H9 (cell line): ENCODE data around the gene CHMP4B. TPM values are rescaled to one million over a fixed set of nuclear protein-coding genes. Genes with fewer than 3 reads are reported as not detected.
A peak's percentile ranks its signal among the peaks of the same experiment; 100 is the strongest.

ENCODE experiments used
- DNase-seq: peaks from one replicate; pipeline ENCODE4 v3.0.0-alpha.2; 2017
- H2AFZ ChIP-seq: one replicate; pipeline ENCODE4 v1.6.1; 2013; ENCODE audit warnings: mild to moderate bottlenecking, low read length, control low read depth, moderate library complexity
- H2AK5ac ChIP-seq: 2 replicates; pipeline ENCODE4 v1.6.1; 2013; ENCODE audit warnings: low read length, control low read depth, mixed read lengths; ENCODE audit not compliant: insufficient read length
- H2BK120ac ChIP-seq: one replicate; pipeline ENCODE4 v1.6.1; 2013; ENCODE audit warnings: low read depth, mild to moderate bottlenecking, low read length, control low read depth, inconsistent platforms; ENCODE audit not compliant: poor library complexity, severe bottlenecking
- H2BK12ac ChIP-seq: 2 replicates; pipeline ENCODE4 v1.6.1; 2013; ENCODE audit warnings: low read length, control low read depth, mixed read lengths, low read depth; ENCODE audit not compliant: insufficient read length
- H2BK15ac ChIP-seq: 2 replicates; pipeline ENCODE4 v1.6.1; 2013; ENCODE audit warnings: low read depth, low read length, control low read depth
- H2BK20ac ChIP-seq: one replicate; pipeline ENCODE4 v1.6.1; 2013; ENCODE audit warnings: low read depth, mild to moderate bottlenecking, low read length, control low read depth, inconsistent platforms; ENCODE audit not compliant: poor library complexity, severe bottlenecking
- H2BK5ac ChIP-seq: 2 replicates; pipeline ENCODE4 v1.6.1; 2013; ENCODE audit warnings: low read length, control low read depth, mixed read lengths; ENCODE audit not compliant: insufficient read length
- H3K14ac ChIP-seq: 2 replicates; pipeline ENCODE4 v1.6.1; 2013; ENCODE audit warnings: low read length, control low read depth; ENCODE audit not compliant: insufficient read depth
- H3K18ac ChIP-seq: 2 replicates; pipeline ENCODE4 v1.6.1; 2013; ENCODE audit warnings: low read depth, mild to moderate bottlenecking, mixed read lengths, low read length, control low read depth; ENCODE audit not compliant: insufficient read length
- H3K23ac ChIP-seq: 2 replicates; pipeline ENCODE4 v1.6.1; 2013; ENCODE audit warnings: low read length, control low read depth, mixed read lengths, low read depth; ENCODE audit not compliant: insufficient read length
- H3K23me2 ChIP-seq: 2 replicates; pipeline ENCODE4 v1.6.1; 2013; ENCODE audit warnings: low read depth, mild to moderate bottlenecking, mixed read lengths, low read length, control low read depth; ENCODE audit not compliant: insufficient read length, poor library complexity, severe bottlenecking
- H3K27ac ChIP-seq: 2 replicates; pipeline ENCODE4 v1.5.1; 2013; ENCODE audit warnings: low read length, control low read depth, mixed read lengths, low read depth; ENCODE audit not compliant: insufficient read length
- H3K27me3 ChIP-seq: 2 replicates; pipeline ENCODE4 v1.6.1; 2013; ENCODE audit warnings: low read length, control low read depth, inconsistent platforms; ENCODE audit not compliant: insufficient read depth
- H3K4ac ChIP-seq: 2 replicates; pipeline ENCODE4 v1.6.1; 2013; ENCODE audit warnings: low read depth, mild to moderate bottlenecking, control low read depth, inconsistent platforms, low read length, moderate library complexity
- H3K4me1 ChIP-seq: 2 replicates; pipeline ENCODE4 v1.6.1; 2013; ENCODE audit warnings: low read length, control low read depth, inconsistent platforms; ENCODE audit not compliant: insufficient read depth
- H3K4me2 ChIP-seq: 2 replicates; pipeline ENCODE4 v1.6.1; 2013; ENCODE audit warnings: low read length, control low read depth, mixed read lengths; ENCODE audit not compliant: insufficient read length, insufficient read depth
- H3K56ac ChIP-seq: 2 replicates; pipeline ENCODE4 v1.6.1; 2013; ENCODE audit warnings: low read depth, mild to moderate bottlenecking, mixed read lengths, low read length, control low read depth; ENCODE audit not compliant: insufficient read length
- H3K79me1 ChIP-seq: 2 replicates; pipeline ENCODE4 v1.6.1; 2013; ENCODE audit warnings: low read depth, mild to moderate bottlenecking, moderate library complexity, low read length, control low read depth, inconsistent platforms; ENCODE audit not compliant: insufficient read depth, poor library complexity, severe bottlenecking
- H3K79me2 ChIP-seq: 2 replicates; pipeline ENCODE4 v1.6.1; 2013; ENCODE audit warnings: low read length, control low read depth, inconsistent platforms; ENCODE audit not compliant: insufficient read depth
- H3K9ac ChIP-seq: 2 replicates; pipeline ENCODE4 v1.6.1; 2013; ENCODE audit warnings: low read length, control low read depth, mixed read lengths; ENCODE audit not compliant: insufficient read length; ENCODE audit errors: extremely low read depth
- H3K9me3 ChIP-seq: one replicate; pipeline ENCODE4 v1.6.1; 2013; ENCODE audit warnings: low read depth, low read length, inconsistent platforms; ENCODE audit not compliant: control insufficient read depth
- H3T11ph ChIP-seq: one replicate; pipeline ENCODE4 v1.6.1; 2013; ENCODE audit warnings: mild to moderate bottlenecking, low read length, control low read depth, inconsistent platforms
- H4K20me1 ChIP-seq: one replicate; pipeline ENCODE4 v1.6.1; 2013; ENCODE audit not compliant: control insufficient read depth, insufficient read length, insufficient read depth
- H4K5ac ChIP-seq: 2 replicates; pipeline ENCODE4 v1.6.1; 2013; ENCODE audit warnings: low read depth, mild to moderate bottlenecking, mixed read lengths, low read length, control low read depth; ENCODE audit not compliant: insufficient read length
- H4K8ac ChIP-seq: replicated peaks from 2 replicates; pipeline ENCODE4 v1.6.1; 2013; ENCODE audit warnings: low read length, control low read depth, mixed read lengths, low read depth; ENCODE audit not compliant: insufficient read length
- H4K91ac ChIP-seq: 2 replicates; pipeline ENCODE4 v1.6.1; 2013; ENCODE audit warnings: low read depth, mild to moderate bottlenecking, moderate library complexity, mixed read lengths, low read length, control low read depth; ENCODE audit not compliant: insufficient read length
- H3K27ac Mint-ChIP-seq, 3 experiments: 2 replicates in 2 of 3; 3 replicates in 1 of 3; pipeline ENCODE4 v1.8.0; 2020 to 2021; ENCODE audit warnings: mixed read lengths in 3 of 3, mild to moderate bottlenecking in 1 of 3, moderate library complexity in 1 of 3
- H3K27me3 Mint-ChIP-seq: 2 replicates; pipeline ENCODE4 v1.8.0; 2021; ENCODE audit warnings: low read depth, mild to moderate bottlenecking, moderate library complexity, mixed read lengths
- H3K36me3 Mint-ChIP-seq, 3 experiments: 2 replicates in 2 of 3; 3 replicates in 1 of 3; pipeline ENCODE4 v1.8.0; 2020 to 2021; ENCODE audit warnings: low read depth in 3 of 3, mixed read lengths in 3 of 3; ENCODE audit not compliant: insufficient read depth in 1 of 3
- H3K4me1 Mint-ChIP-seq, 2 experiments: 2 replicates each; pipeline ENCODE4 v1.8.0; 2020; ENCODE audit warnings: mixed read lengths in 2 of 2
- H3K4me3 Mint-ChIP-seq, 2 experiments: 2 replicates in 1 of 2; 3 replicates in 1 of 2; pipeline ENCODE4 v1.8.0; 2020 to 2021; ENCODE audit warnings: mild to moderate bottlenecking in 2 of 2, mixed read lengths in 2 of 2, moderate library complexity in 1 of 2
- H3K9me3 Mint-ChIP-seq, 2 experiments: 2 replicates in 1 of 2; 3 replicates in 1 of 2; pipeline ENCODE4 v1.8.0; 2020; ENCODE audit warnings: mild to moderate bottlenecking in 2 of 2, mixed read lengths in 2 of 2, moderate library complexity in 1 of 2
- WGBS: extraction: QIAGEN DNeasy Blood & Tissue Kit; methylation state at CpG from one replicate; pipeline ENCODE4 v1.1.7; 2013; ENCODE audit warnings: missing lambda C conversion rate, low lambda C conversion rate, mixed read lengths; ENCODE audit not compliant: insufficient read length; ENCODE audit errors: extremely low coverage; 5-methylcytosine and 5-hydroxymethylcytosine counted together
- total RNA-seq: library from RNA; stranded (reverse); gene quantifications from 2 replicates; pipeline ENCODE4 v1.2.1, GENCODE V29; 2021
- TF ChIP-seq, protein P1 (sequence below): fragments of 200-600 bp; sonication (generic); conservative IDR thresholded peaks from 3 replicates; pipeline ENCODE4 v1.8.0; 2021; ENCODE audit warnings: antibody characterized with exemption, mild to moderate bottlenecking

The CHMP4B gene
- total RNA-seq, 1 experiment from 2014 or later: 94.9 TPM

DNA sequence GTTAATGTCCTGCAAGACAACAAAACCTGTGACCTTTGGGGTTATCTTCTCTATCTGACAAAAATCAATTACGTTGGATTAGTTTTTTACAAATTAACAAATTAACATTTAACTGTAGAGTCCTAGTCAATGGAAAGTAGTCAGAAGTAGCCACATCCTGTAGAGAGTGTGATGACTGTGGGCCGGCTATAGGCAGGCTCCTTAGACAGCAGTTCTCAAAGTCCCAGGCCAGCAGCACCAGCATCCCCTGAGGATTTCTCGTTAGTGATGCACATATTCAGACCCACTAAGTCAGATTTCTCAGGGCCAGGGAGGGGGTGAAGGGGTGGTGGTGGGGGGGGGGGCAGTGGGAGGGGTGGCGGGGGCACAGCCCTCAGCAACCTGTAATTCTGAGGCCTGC, 42.1 kb upstream of the CHMP4B start:
- peaks cover 0 to 7% of the 10 kb centered on the region in 2 experiments; a peak in 1 of 4 replicates for H3K4me1 Mint-ChIP-seq
- Histone ChIP-seq H3K9ac (no peak overlapping the region), H3K27ac (no peak overlapping the region), H3K23ac (no peak overlapping the region), H3T11ph (no peak overlapping the region), H2BK12ac (no peak overlapping the region), H3K4ac (no peak overlapping the region), H3K9me3 (no peaks in the 10 kb centered on the region), H4K5ac (no peak overlapping the region), H3K18ac (no peak overlapping the region), H2BK15ac (no peak overlapping the region), H3K79me2 (no peaks in the 10 kb centered on the region), H3K4me2 (no peak overlapping the region), H4K20me1 (peaks cover 2% of the 10 kb centered on the region), H3K23me2 (no peaks in the 10 kb centered on the region), H3K79me1 (no peaks in the 10 kb centered on the region), H2BK20ac (no peak overlapping the region), H4K91ac (no peak overlapping the region), H4K8ac (no peak overlapping the region), H2BK5ac (no peak overlapping the region), H3K56ac (no peak overlapping the region), H3K27me3 (no peaks in the 10 kb centered on the region), H2AFZ (no peak overlapping the region), H3K4me1 (no peaks in the 10 kb centered on the region), H2BK120ac (no peak overlapping the region), H2AK5ac (no peak overlapping the region), H3K14ac (no peak overlapping the region)
- peaks cover 3 to 37% (median 4%) of the 10 kb centered on the region in 3 experiments; a peak in 5 of 7 replicates for H3K36me3 Mint-ChIP-seq
- no peaks in the 10 kb centered on the region for H3K9me3 Mint-ChIP-seq
- H3K27ac Mint-ChIP-seq: peak overlapping the region in 1 of 3 experiments; percentile 85; a peak in 1 of 7 replicates
- TF ChIP-seq, protein P1, sequence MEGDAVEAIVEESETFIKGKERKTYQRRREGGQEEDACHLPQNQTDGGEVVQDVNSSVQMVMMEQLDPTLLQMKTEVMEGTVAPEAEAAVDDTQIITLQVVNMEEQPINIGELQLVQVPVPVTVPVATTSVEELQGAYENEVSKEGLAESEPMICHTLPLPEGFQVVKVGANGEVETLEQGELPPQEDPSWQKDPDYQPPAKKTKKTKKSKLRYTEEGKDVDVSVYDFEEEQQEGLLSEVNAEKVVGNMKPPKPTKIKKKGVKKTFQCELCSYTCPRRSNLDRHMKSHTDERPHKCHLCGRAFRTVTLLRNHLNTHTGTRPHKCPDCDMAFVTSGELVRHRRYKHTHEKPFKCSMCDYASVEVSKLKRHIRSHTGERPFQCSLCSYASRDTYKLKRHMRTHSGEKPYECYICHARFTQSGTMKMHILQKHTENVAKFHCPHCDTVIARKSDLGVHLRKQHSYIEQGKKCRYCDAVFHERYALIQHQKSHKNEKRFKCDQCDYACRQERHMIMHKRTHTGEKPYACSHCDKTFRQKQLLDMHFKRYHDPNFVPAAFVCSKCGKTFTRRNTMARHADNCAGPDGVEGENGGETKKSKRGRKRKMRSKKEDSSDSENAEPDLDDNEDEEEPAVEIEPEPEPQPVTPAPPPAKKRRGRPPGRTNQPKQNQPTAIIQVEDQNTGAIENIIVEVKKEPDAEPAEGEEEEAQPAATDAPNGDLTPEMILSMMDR: no peak
- no peak for DNase-seq
- no CpG with 5 or more reads among the region's 4 CpGs for WGBS
- no peak overlapping the region for H3K4me3 Mint-ChIP-seq
- H3K27me3 Mint-ChIP-seq: no peaks in the 10 kb centered on the region
